Thyroid gland (tissue), 4 donors: Measurements from ENCODE around the gene SMARCA4. TPM values are rescaled to one million over a fixed set of nuclear protein-coding genes. Genes with fewer than 3 reads are reported as not detected.
"Not testable (repeated sequence)": the region's sequence is repeated elsewhere in the genome, so short reads cannot be mapped to it uniquely, and the experiment has no call there.

Experiments
- DNase-seq, 2 donors: peaks; one replicate each; pipeline ENCODE4 v3.0.0-alpha.2; 2019
- H3K27ac ChIP-seq, 3 donors: fragments of 200-600 bp; sonication (generic); 1 replicate in 2 of 3; 2 replicates in 1 of 3; pipeline ENCODE4 v1.5.1; 2016 to 2019; ENCODE audit warnings: mild to moderate bottlenecking in 1 of 3, moderate library complexity in 1 of 3
- H3K27me3 ChIP-seq: fragments of 200-600 bp; sonication (generic); one replicate; pipeline ENCODE4 v1.5.1; 2019
- H3K36me3 ChIP-seq, 2 donors: fragments of 200-600 bp; sonication (generic); one replicate each; pipeline ENCODE4 v1.5.1; 2016 to 2019
- H3K4me1 ChIP-seq, 2 donors: fragments of 200-600 bp; sonication (generic); one replicate each; pipeline ENCODE4 v1.5.1; 2017 to 2019
- H3K4me3 ChIP-seq, 3 donors: fragments of 200-600 bp; sonication (generic); replicated peaks in 1 of 3; 1 replicate in 2 of 3; 2 replicates in 1 of 3; pipeline ENCODE4 v1.5.1; 2016; ENCODE audit warnings: mild to moderate bottlenecking in 1 of 3
- H3K9me3 ChIP-seq: fragments of 200-600 bp; sonication (generic); one replicate; pipeline ENCODE4 v1.5.1; 2017
- CTCF ChIP-seq, 6 experiments: fragments of 200-600 bp in 3 of 6; fragments of 450-650 bp in 3 of 6; sonication (generic) in 3 of 6; IDR thresholded peaks; one replicate each; pipeline ENCODE4 v1.5.1; 2016 to 2019; ENCODE audit warnings: antibody characterized with exemption in 6 of 6, mild to moderate bottlenecking in 2 of 6, inconsistent platforms in 1 of 6, moderate library complexity in 1 of 6
- POLR2A ChIP-seq, 2 donors: fragments of 450-650 bp; IDR thresholded peaks; one replicate each; pipeline ENCODE4 v1.6.1; 2017; ENCODE audit warnings: antibody characterized with exemption in 2 of 2, mild to moderate bottlenecking in 2 of 2, moderate library complexity in 1 of 2
- WGBS, 2 donors: methylation state at CpG; one replicate each; pipeline ENCODE4 v1.1.5; 2017; 5-methylcytosine and 5-hydroxymethylcytosine counted together
- intact Hi-C: fragments of 100-400 bp; cut with DNase I; formaldehyde crosslinking; loops from one replicate; pipeline ENCODE4 v1.15.1; 2023
- total RNA-seq, 4 donors: library from RNA; depleted of rRNA; stranded (reverse); fragments of >200 nt; gene quantifications; one replicate each; pipeline ENCODE4 v1.2.3, GENCODE V29; 2016

Gene SMARCA4
- total RNA-seq, 4 donors from 2014 or later: 49.4 to 108 (median 89.0) TPM

GRCh38 chr19:10929402-10929794 is 31.4 kb upstream of the SMARCA4 start:
- no peaks in the 10 kb centered on the region for H3K27me3 ChIP-seq
- intact Hi-C loops: loop anchor here (10.0 kb wide), 1 partner anchor 55 kb away; the partner anchor contains the start of gene CARM1
- WGBS, 2 donors: 7 to 23% methylated on average over 5 to 13 of the region's 27 CpGs

GRCh38 chr19:10935371-10936059 is 25.3 kb upstream of the SMARCA4 start:
- no peak for TF ChIP-seq CTCF (IDR thresholded peaks at IDR 0.05)
- TF ChIP-seq POLR2A (IDR thresholded peaks at IDR 0.05): no peak
- intact Hi-C loops: no loop called here
- 85 to 88% methylated on average over 9 of the region's 9 CpGs for WGBS, 2 donors

More at GRCh38 chr19:10929402-10929794, 31.4 kb upstream of the SMARCA4 start:
- H3K27ac ChIP-seq: peak overlapping the region in 2 of 3 donors; percentile 74 to 75
- DNase-seq: no peak
- peaks cover 4 to 5% of the 10 kb centered on the region in 2 donors for H3K36me3 ChIP-seq
- TF ChIP-seq POLR2A (IDR thresholded peaks at IDR 0.05): no peak
- no peak for TF ChIP-seq CTCF (IDR thresholded peaks at IDR 0.05)
- peak overlapping the region; percentile 71 to 95 (median 94) for H3K4me3 ChIP-seq
- H3K4me1 ChIP-seq: peaks cover 15 to 19% of the 10 kb centered on the region in 2 donors
- H3K9me3 ChIP-seq: no peaks in the 10 kb centered on the region

GRCh38 chr19:10936661-10937084 is 24.2 kb upstream of the SMARCA4 start:
- Histone ChIP-seq H3K36me3 (peaks cover 2 to 5% of the 10 kb centered on the region in 2 donors), H3K9me3 (no peaks in the 10 kb centered on the region), H3K4me1 (peaks cover 0 to 13% of the 10 kb centered on the region in 2 donors), H3K27me3 (no peaks in the 10 kb centered on the region), H3K27ac (no peak overlapping the region), H3K4me3 (no peak overlapping the region)
- WGBS, 2 donors: 2 to 6% methylated on average over 11 of the region's 11 CpGs
- DNase-seq: peak; percentile 34 to 47
- intact Hi-C loops: no loop called here
- no peak for TF ChIP-seq POLR2A (IDR thresholded peaks at IDR 0.05)
- TF ChIP-seq CTCF (IDR thresholded peaks at IDR 0.05): peak in 5 of 6 experiments; percentile 27 to 89 (median 68)

More at GRCh38 chr19:10935371-10936059, 25.3 kb upstream of the SMARCA4 start:
- peaks cover 4 to 5% of the 10 kb centered on the region in 2 donors for H3K36me3 ChIP-seq
- no peaks in the 10 kb centered on the region for H3K27me3 ChIP-seq
- no peak overlapping the region for H3K27ac ChIP-seq
- H3K9me3 ChIP-seq: no peaks in the 10 kb centered on the region
- DNase-seq: no peak
- H3K4me1 ChIP-seq: peaks cover 0 to 13% of the 10 kb centered on the region in 2 donors
- H3K4me3 ChIP-seq: no peak overlapping the region

GRCh38 chr19:10941649-10942048 is 19.2 kb upstream of the SMARCA4 start:
- H3K9me3 ChIP-seq, intact Hi-C loops, H3K27me3 ChIP-seq, H3K27ac ChIP-seq, H3K36me3 ChIP-seq, DNase-seq, H3K4me3 ChIP-seq: not testable (repeated sequence)
- WGBS, 2 donors: 82 to 88% methylated on average over 14 of the region's 14 CpGs
- peaks cover 0 to 13% of the 10 kb centered on the region in 2 donors for H3K4me1 ChIP-seq

GRCh38 chr19:10943412-10943811 is 17.4 kb upstream of the SMARCA4 start:
- H3K27ac ChIP-seq, H3K27me3 ChIP-seq, H3K4me1 ChIP-seq, DNase-seq, H3K36me3 ChIP-seq, intact Hi-C loops, H3K4me3 ChIP-seq, H3K9me3 ChIP-seq: not testable (repeated sequence)
- 86 to 89% methylated on average over 4 of the region's 4 CpGs for WGBS, 2 donors

GRCh38 chr19:10945264-10945663 is 15.6 kb upstream of the SMARCA4 start:
- H3K36me3 ChIP-seq: no peaks in the 10 kb centered on the region
- WGBS, 2 donors: 97 to 99% methylated on average over 4 of the region's 4 CpGs
- H3K4me3 ChIP-seq: no peak overlapping the region
- H3K27me3 ChIP-seq: no peaks in the 10 kb centered on the region
- no peak overlapping the region for H3K27ac ChIP-seq
- no peak for DNase-seq
- H3K9me3 ChIP-seq: no peaks in the 10 kb centered on the region
- TF ChIP-seq POLR2A (IDR thresholded peaks at IDR 0.05) (no peak), CTCF (IDR thresholded peaks at IDR 0.05) (no peak)
- intact Hi-C loops: no loop called here
- H3K4me1 ChIP-seq: no peaks in the 10 kb centered on the region
